ENCODE data around the gene CCDC69. TPM values are rescaled to one million over a fixed set of nuclear protein-coding genes. Genes with fewer than 3 reads are reported as not detected.

The CCDC69 gene
- total RNA-seq, 4 donors from 2014 or later, result 93.4 to 128 (median 114) TPM

DNA sequence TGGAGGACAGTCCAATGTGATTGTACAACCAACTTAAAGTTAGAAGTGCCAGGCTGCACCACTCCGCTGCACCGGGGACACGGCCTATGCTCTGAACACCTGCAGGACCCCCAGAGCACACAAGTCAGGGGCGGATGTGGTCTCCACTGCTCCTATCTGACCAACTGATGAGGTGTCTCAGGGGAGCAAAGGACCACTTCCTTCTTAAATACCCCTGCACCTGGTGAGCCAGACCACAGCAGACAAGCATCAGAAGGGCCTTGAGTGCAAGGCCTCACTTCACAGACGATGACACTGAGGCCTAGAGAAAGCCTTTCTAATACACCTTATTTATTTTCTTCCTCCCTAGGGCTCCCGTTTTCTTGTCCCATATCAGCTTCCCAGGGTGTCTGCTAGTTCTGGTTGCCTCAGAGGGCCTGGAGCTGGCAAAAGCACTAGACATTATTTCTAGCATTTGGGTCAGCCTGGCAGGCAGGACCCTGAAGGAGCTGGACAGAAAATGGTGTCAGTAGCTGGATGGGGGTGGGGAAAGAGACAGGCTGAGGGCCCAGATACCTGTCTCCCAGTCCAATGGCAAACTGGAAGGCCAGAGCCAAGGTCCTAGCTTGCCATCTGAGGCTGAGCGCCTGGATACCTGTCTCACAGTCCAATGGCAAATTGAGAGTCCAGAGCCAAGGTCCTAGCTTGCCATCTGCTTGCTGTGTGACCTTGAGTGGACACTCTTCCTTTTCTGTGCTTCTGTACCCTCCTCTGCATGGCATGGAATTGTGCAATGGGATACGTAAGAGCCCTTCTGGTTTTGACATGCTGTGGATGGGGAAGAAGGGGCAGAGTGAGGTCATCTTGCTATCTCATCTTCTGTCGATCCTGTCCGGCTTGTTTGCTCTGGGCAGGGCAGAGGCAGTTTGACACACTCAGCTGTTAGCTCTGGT, 9.0 kb downstream of the CCDC69 start:
- Histone ChIP-seq H3K4me1 (peaks cover 85 to 93% of the 10 kb centered on the region in 2 donors), H3K27ac (peak overlapping the region; percentile 94 to 97 (median 95)), H3K27me3 (no peaks in the 10 kb centered on the region), H3K9me3 (no peaks in the 10 kb centered on the region), H3K4me3 (no peak overlapping the region), H3K36me3 (no peaks in the 10 kb centered on the region)
- ATAC-seq, result peak; percentile 26 to 76
- TF ChIP-seq, protein P1, sequence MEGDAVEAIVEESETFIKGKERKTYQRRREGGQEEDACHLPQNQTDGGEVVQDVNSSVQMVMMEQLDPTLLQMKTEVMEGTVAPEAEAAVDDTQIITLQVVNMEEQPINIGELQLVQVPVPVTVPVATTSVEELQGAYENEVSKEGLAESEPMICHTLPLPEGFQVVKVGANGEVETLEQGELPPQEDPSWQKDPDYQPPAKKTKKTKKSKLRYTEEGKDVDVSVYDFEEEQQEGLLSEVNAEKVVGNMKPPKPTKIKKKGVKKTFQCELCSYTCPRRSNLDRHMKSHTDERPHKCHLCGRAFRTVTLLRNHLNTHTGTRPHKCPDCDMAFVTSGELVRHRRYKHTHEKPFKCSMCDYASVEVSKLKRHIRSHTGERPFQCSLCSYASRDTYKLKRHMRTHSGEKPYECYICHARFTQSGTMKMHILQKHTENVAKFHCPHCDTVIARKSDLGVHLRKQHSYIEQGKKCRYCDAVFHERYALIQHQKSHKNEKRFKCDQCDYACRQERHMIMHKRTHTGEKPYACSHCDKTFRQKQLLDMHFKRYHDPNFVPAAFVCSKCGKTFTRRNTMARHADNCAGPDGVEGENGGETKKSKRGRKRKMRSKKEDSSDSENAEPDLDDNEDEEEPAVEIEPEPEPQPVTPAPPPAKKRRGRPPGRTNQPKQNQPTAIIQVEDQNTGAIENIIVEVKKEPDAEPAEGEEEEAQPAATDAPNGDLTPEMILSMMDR (IDR thresholded peaks at IDR 0.05 in 4 of 5, conservative IDR thresholded peaks at IDR 0.05 in 1 of 5), result no peak
- TF ChIP-seq POLR2A (IDR thresholded peaks at IDR 0.05), result no peak
- in situ Hi-C loops (cut with MboI; ENCODE audit: low sequenced_read_pairs in 4 of 4), result no loop called here
- intact Hi-C loops (cut with DNase I; ENCODE audit: low total_unique reads), result no loop called here
- DNase-seq, result peak in 1 of 2 donors; percentile 74

GRCh38 chr5:151213803-151214613, 9.9 kb downstream of the CCDC69 start:
- H3K4me3 ChIP-seq, result peak overlapping the region in 1 of 4 donors; percentile 3
- intact Hi-C loops (cut with DNase I; ENCODE audit: low total_unique reads), result no loop called here

GRCh38 chr5:151212406-151212798, 11.5 kb downstream of the CCDC69 start:
- in situ Hi-C loops (cut with MboI; ENCODE audit: low sequenced_read_pairs in 4 of 4), result no loop called here
- DNase-seq, result no peak
- H3K36me3 ChIP-seq, result no peaks in the 10 kb centered on the region
- H3K9me3 ChIP-seq, result no peaks in the 10 kb centered on the region
- no peak for TF ChIP-seq POLR2A (IDR thresholded peaks at IDR 0.05)
- TF ChIP-seq, protein P1 (IDR thresholded peaks at IDR 0.05 in 4 of 5, conservative IDR thresholded peaks at IDR 0.05 in 1 of 5), result no peak
- intact Hi-C loops (cut with DNase I; ENCODE audit: low total_unique reads), result no loop called here
- peak overlapping the region; percentile 94 to 97 (median 95) for H3K27ac ChIP-seq
- ATAC-seq, result no peak
- H3K4me3 ChIP-seq, result no peak overlapping the region
- H3K27me3 ChIP-seq, result no peaks in the 10 kb centered on the region
- H3K4me1 ChIP-seq, result peaks cover 85 to 90% of the 10 kb centered on the region in 2 donors

More at GRCh38 chr5:151213803-151214613, 9.9 kb downstream of the CCDC69 start:
- H3K4me1 ChIP-seq, result peaks cover 84 to 94% of the 10 kb centered on the region in 2 donors
- H3K9me3 ChIP-seq, result no peaks in the 10 kb centered on the region
- no peaks in the 10 kb centered on the region for H3K27me3 ChIP-seq
- peak; percentile 43 to 63 for ATAC-seq
- in situ Hi-C loops (cut with MboI; ENCODE audit: low sequenced_read_pairs in 4 of 4), result no loop called here
- TF ChIP-seq POLR2A (IDR thresholded peaks at IDR 0.05), result peak; percentile 37 to 49
- TF ChIP-seq, protein P1 (IDR thresholded peaks at IDR 0.05 in 4 of 5, conservative IDR thresholded peaks at IDR 0.05 in 1 of 5), result no peak
- H3K27ac ChIP-seq, result peak overlapping the region; percentile 94 to 97 (median 95)
- DNase-seq, result peak; percentile 61 to 78
- H3K36me3 ChIP-seq, result no peaks in the 10 kb centered on the region

- H3K27me3 ChIP-seq, result no peaks in the 10 kb centered on the region
- intact Hi-C loops (cut with DNase I; ENCODE audit: low total_unique reads), result no loop called here
- TF ChIP-seq, protein P1 (IDR thresholded peaks at IDR 0.05 in 4 of 5, conservative IDR thresholded peaks at IDR 0.05 in 1 of 5), result no peak
- TF ChIP-seq POLR2A (IDR thresholded peaks at IDR 0.05), result no peak
- H3K4me1 ChIP-seq, result peaks cover 50 to 52% of the 10 kb centered on the region in 2 donors
- H3K4me3 ChIP-seq, result no peak overlapping the region
- no peaks in the 10 kb centered on the region for H3K36me3 ChIP-seq
- DNase-seq, result no peak
- in situ Hi-C loops (cut with MboI; ENCODE audit: low sequenced_read_pairs in 4 of 4), result no loop called here
- no peaks in the 10 kb centered on the region for H3K9me3 ChIP-seq
- ATAC-seq, result peak in 1 of 2 donors; percentile 19
- peak overlapping the region; percentile 78 to 97 (median 86) for H3K27ac ChIP-seq
Observed at GRCh38 chr5:151208481-151208914, 15.4 kb downstream of the CCDC69 start.

Data from gastrocnemius medialis (tissue), 4 donors.